Activated CD8-positive, alpha-beta memory T cell treated with anti-CD3 and anti-CD28 coated beads for 4 hours (primary cell): ENCODE measurements around the gene SMIM43.
A peak's percentile ranks its signal among the peaks of the same experiment; 100 is the strongest.

Source experiments
- DNase-seq, 2 donors: peaks; one replicate each; pipeline ENCODE4 v3.0.0-alpha.2; 2020; ENCODE audit warnings: low read depth in 2 of 2

SMIM43 gene

GRCh38 chr4:121764702-121765367 is at the start of gene SMIM43:
SMIM43 (minus strand) TSS chr4:121765164; CDS start chr4:121765105, 59 bp downstream.
- no peak for DNase-seq

DNA sequence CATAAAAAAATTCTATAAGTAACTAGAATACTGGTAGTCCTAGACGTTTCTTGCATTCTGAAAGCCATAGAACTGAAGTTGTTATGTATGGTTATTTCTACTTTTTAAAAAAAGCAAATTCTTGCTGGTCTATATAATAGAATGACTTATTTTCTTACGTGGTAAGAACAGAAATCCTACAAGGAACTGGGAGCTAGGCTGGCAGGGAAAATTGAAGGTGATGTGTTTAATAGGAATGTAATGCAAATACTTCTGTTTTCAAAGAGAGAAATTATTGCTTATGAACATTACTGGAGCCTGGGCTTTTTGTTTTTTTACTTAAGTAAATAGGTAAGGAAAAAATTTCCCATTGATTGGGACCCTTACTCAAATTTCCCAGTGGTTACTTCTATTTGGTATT is 49.8 kb upstream of the SMIM43 start:
- DNase-seq, result no peak

DNA sequence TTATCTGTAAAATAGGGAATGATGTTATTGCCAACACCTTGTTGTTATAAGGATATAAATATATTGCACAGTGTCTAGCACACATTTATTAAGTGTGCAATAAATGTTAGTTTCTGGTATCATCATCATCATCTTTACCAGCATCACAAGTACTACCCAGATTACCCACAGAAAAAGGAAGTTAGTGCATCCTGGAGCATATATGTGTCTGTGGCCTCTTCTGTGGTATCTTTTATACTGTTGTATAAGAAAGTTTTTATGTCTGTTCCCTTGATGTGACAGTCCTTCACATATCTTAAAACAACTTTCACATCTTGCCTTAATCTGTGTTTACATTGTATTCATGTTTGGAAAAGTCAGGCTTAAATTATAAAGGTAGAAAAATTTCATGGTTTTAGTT is 46.2 kb upstream of the SMIM43 start:
- no peak for DNase-seq

- no peak for DNase-seq
These were observed 41.4 kb upstream of the SMIM43 start for GRCh38 chr4:121806411-121806810.

- DNase-seq, result no peak
These were observed 36.7 kb upstream of the SMIM43 start for GRCh38 chr4:121801715-121802075.

- DNase-seq, result peak; percentile 89 to 90
These were observed 36.2 kb upstream of the SMIM43 start, which contains the start of gene EXOSC9 for GRCh38 chr4:121800961-121801714. EXOSC9 (plus strand) TSS chr4:121801323; CDS start chr4:121801425, 102 bp downstream.

DNA sequence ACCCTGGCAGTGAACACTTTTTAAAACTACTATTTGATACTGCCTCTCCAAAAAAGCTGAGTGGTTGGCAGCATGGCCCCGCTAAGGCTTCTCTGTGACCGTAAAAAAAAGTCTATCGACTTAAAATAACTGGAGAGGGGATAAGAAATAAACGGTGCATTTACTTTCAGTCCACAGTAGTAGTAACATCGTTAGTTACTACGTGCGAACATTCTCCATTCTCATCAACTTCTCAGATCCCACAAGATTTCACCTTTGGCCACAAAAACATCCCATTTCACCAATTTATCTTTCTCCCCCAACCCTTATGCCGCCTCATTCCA is 35.6 kb upstream of the SMIM43 start:
- DNase-seq, result no peak

DNA sequence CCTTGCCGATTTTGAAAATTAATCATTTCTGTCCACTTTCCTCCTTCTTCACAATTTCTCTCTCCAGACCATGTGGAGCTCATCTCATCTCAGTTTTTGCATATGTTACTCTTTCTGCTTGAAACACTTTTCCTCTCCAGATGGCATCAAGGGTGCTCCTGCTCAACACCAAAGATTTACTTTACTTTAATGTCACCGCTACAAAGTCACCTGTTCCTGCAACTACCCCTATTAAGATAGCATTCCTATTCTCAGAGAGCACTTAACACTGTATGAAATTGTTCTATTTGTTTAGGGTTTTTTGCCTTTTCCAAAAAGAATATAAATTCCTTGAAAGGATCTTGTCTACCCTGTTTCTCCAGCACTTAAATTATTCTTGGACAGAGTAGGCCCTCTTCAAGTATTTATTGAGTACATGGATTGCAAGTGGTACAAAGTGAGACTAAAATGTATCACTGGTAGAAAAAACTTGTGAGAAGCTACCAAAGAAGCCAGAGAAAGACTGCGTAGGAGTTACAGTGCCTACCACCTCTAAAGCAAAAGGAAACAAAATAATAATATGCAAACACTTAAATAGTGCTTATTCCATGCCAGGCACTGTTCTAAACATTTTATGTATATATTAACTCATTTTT is 35.0 kb upstream of the SMIM43 start:
- no peak for DNase-seq

GRCh38 chr4:121799208-121799823 is 34.4 kb upstream of the SMIM43 start:
- DNase-seq, result no peak

- DNase-seq, result no peak
These were observed 31.3 kb upstream of the SMIM43 start for GRCh38 chr4:121796283-121796682.

DNA sequence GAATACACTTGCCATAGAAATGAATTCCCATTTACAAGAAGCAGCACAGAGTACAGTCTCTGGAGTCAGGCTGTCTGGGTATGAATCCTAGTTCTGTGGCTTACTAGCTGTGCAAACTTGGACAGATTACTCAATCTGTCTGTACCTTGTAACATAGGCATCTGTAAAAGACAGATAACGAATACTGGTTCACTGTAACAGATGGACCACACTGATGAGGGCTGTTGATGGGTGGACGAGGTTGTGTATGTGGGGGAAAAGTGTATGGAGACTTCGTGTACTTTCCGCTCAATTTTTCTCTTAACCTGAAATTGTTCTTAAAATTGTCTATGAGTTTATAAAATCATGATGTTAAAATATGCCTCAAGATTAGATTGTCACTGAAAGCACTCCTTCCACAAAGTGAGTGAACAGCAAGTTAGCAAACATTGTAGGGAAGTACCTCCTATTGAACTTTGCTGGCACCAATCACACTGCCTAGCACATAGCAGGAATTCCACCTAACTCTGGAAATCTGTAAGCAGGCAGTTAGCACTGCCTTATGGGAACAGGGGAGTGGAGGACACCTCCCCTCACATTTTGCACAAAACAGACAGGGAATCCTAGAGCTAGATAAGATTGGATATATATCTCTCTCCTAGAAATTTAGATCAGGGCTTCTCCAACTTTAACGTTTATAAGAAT is 29.7 kb upstream of the SMIM43 start:
- DNase-seq, result no peak

DNA sequence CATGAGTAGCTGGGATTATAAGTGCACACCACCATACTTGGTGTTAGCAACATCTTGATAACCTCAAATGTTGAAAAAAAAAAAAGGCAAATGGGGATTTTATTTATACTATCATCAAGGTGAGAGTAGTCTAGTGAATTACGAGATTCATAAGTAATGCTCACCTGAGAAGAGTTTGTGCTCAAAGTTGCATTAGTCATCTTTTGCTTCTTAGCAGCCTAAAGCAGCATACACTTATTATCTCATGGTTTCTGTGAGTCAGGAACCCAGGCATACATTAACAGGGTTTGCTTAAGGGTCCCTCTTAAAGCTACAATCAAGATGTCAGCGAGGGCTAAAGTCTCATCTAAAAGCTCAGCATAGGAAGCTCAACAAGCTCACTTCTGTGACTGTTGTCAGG is 28.0 kb upstream of the SMIM43 start:
- no peak for DNase-seq

GRCh38 chr4:121791481-121791880 is 26.5 kb upstream of the SMIM43 start:
- DNase-seq, result no peak

- no peak for DNase-seq
These were observed 26.0 kb upstream of the SMIM43 start for GRCh38 chr4:121790976-121791375.

GRCh38 chr4:121789960-121790829 is 25.2 kb upstream of the SMIM43 start:
- no peak for DNase-seq

GRCh38 chr4:121789455-121789854 is 24.5 kb upstream of the SMIM43 start:
- no peak for DNase-seq

GRCh38 chr4:121788896-121789295 is 23.9 kb upstream of the SMIM43 start:
- no peak for DNase-seq

DNA sequence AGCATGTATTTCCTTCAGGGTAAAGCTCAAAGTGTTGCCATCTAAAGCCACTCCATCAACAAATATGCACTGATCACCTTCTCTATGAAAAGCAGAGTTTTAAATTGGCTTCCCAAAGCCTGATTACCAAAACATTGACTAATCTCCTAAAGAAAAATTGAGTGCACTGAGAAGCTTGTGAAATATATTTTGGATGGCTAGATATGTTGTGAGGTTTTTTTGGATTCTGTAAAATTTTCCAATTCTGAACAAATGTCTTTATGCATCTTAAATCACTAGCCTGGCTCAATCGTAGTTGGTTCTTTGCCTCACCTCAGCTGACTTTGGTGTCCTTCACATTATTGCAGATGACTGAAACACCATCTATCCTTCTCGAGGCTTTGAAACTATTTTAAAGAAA is 21.3 kb upstream of the SMIM43 start:
- no peak for DNase-seq

DNA sequence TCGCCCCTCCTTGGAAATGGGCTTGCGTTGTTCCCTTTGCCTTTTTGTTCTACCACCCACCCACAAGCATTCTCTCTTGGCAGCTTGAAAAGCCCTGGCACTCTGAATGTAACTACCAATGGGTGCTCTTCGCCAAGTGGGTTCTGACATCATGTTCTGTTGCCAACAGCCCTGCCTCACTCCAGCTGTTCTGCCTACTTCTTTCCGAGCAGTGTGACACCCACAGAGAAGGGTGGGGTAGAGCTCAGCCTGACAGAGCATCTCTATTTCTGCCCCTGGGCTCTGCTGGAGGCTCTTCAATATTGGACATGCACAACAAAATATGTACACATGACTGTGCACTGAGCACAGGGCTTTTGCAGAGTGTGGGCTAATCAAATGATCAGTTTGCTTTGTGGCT is 20.5 kb upstream of the SMIM43 start:
- DNase-seq, result no peak

- no peak for DNase-seq
These were observed 20.0 kb upstream of the SMIM43 start for GRCh38 chr4:121784975-121785374.

DNA sequence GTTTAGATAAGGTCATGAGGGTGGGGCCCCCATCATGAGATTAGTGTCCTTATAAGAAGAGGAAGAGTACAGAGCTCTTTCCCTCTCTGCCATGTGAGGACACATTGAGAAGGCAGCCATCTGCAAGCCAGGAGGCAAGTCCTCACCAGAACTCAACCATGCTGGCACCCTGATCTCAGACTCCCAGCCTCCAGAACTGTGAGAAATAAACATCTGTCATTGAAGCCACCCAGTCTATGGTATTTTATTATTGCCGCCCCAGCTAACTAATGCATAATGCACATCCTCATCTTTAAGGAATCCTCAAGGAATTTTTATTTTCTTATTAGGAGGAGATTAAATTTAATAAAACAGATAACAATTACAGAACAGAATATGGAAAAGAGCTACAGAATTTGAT is 19.4 kb upstream of the SMIM43 start:
- DNase-seq, result no peak
